ENCODE data around the gene FAXC.

DNA sequence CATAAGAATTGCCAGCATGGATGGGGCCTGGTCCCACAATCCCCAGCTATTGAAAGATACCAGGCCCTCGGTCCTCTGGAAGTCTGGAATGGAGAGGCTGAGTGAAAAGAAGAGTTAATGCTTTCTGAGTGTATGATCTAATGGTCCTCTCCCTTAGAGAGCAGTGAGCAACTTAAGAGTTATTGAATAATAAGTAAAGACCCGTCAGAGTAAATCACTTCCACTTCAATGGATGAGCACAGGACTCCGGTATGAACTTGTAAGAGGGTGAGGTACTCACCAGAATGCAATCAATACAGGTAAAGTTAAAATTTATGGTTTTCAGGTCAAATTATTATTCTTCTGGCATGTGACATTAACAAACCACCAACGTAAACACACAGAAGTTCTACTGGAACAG lies 39.9 kb downstream of the FAXC start:
- TF ChIP-seq HDAC6 (IDR thresholded peaks at IDR 0.05; ENCODE audit: low read depth, low read length) (no peak), DNMT1 (CRISPR knock-in tag; IDR thresholded peaks at IDR 0.05) (no peak), MATR3 (CRISPR knock-in tag; IDR thresholded peaks at IDR 0.05) (no peak)
- TF ChIP-seq, protein P1, sequence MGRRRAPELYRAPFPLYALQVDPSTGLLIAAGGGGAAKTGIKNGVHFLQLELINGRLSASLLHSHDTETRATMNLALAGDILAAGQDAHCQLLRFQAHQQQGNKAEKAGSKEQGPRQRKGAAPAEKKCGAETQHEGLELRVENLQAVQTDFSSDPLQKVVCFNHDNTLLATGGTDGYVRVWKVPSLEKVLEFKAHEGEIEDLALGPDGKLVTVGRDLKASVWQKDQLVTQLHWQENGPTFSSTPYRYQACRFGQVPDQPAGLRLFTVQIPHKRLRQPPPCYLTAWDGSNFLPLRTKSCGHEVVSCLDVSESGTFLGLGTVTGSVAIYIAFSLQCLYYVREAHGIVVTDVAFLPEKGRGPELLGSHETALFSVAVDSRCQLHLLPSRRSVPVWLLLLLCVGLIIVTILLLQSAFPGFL (CRISPR knock-in tag; IDR thresholded peaks at IDR 0.05): no peak
